ENCODE data around the gene MELK.

MELK gene

GRCh38 chr9:36664806-36665205 lies 92.1 kb downstream of the MELK start:
- no peaks in the 10 kb centered on the region for H3K4me1 Mint-ChIP-seq
- no peak overlapping the region for H3K4me3 Mint-ChIP-seq
- H3K27ac Mint-ChIP-seq, result no peak overlapping the region
- no peak for TF ChIP-seq CTCF (IDR thresholded peaks at IDR 0.05; ENCODE audit: unreplicated experiment in 3 of 3)
- peaks cover 19% of the 10 kb centered on the region for H3K36me3 Mint-ChIP-seq (ENCODE audit: low read depth)
- no peaks in the 10 kb centered on the region for H3K27me3 Mint-ChIP-seq (ENCODE audit: low read depth)
- H3K9me3 Mint-ChIP-seq, result peaks cover 4% of the 10 kb centered on the region

DNA sequence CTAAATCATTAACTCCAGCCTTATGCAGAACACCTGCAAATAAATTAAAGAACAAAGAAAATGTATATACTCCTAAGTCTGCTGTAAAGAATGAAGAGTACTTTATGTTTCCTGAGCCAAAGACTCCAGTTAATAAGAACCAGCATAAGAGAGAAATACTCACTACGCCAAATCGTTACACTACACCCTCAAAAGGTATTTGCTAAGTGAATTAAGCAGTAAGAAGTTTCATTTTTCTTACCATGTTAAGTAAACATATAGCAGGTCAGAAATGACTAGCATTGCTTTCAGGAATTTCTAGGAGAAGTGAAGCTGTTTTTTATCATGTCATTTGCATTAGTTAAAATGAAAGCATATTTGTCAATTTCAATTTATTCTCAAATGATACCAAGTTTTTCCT lies 92.7 kb downstream of the MELK start:
- Mint-ChIP-seq H3K27me3 (ENCODE audit: low read depth) (no peaks in the 10 kb centered on the region), H3K4me1 (no peaks in the 10 kb centered on the region), H3K4me3 (no peak overlapping the region), H3K9me3 (peaks cover 4% of the 10 kb centered on the region), H3K27ac (no peak overlapping the region), H3K36me3 (ENCODE audit: low read depth) (peaks cover 19% of the 10 kb centered on the region)
- no peak for TF ChIP-seq CTCF (IDR thresholded peaks at IDR 0.05; ENCODE audit: unreplicated experiment in 3 of 3)

DNA sequence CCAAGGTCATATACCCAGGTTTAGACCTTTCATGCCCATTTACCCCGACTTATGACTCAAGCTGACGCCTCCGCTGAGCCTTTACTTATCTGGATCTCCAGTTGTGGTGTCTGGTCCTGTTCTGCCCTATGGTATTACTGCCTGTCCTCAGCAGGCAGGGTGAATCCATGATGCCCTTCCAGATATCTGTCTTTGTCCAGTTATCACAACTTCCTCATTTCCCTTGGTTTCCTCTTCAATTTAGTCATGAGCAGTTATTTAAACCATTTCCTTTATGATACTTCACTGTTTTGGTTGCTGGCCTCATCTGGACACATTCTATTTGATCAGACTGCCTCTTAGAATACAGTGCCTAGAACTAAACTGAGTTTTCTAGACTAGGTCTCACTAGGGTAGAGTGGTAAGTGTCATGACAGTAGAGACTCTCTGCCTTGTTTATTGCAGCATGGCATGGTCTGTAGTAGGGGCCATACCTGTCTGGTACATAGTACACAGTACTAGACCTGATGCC lies 93.3 kb downstream of the MELK start:
- Mint-ChIP-seq H3K27me3 (ENCODE audit: low read depth) (no peaks in the 10 kb centered on the region), H3K27ac (no peak overlapping the region), H3K4me1 (no peaks in the 10 kb centered on the region)

GRCh38 chr9:36671561-36671960 lies 98.9 kb downstream of the MELK start:
- H3K4me3 Mint-ChIP-seq, result no peak overlapping the region
- H3K27me3 Mint-ChIP-seq (ENCODE audit: low read depth), result no peaks in the 10 kb centered on the region
- no peak overlapping the region for H3K27ac Mint-ChIP-seq
- H3K4me1 Mint-ChIP-seq, result no peaks in the 10 kb centered on the region
- no peak for TF ChIP-seq CTCF (IDR thresholded peaks at IDR 0.05; ENCODE audit: unreplicated experiment in 3 of 3)
- no peaks in the 10 kb centered on the region for H3K9me3 Mint-ChIP-seq
- peaks cover 24% of the 10 kb centered on the region for H3K36me3 Mint-ChIP-seq (ENCODE audit: low read depth)

More for the DNA sequence above, 93.3 kb downstream of the MELK start:
- no peak for TF ChIP-seq CTCF (IDR thresholded peaks at IDR 0.05; ENCODE audit: unreplicated experiment in 3 of 3)
- H3K4me3 Mint-ChIP-seq, result no peak overlapping the region
- H3K9me3 Mint-ChIP-seq, result peaks cover 4% of the 10 kb centered on the region
- H3K36me3 Mint-ChIP-seq (ENCODE audit: low read depth), result peaks cover 16% of the 10 kb centered on the region

DNA sequence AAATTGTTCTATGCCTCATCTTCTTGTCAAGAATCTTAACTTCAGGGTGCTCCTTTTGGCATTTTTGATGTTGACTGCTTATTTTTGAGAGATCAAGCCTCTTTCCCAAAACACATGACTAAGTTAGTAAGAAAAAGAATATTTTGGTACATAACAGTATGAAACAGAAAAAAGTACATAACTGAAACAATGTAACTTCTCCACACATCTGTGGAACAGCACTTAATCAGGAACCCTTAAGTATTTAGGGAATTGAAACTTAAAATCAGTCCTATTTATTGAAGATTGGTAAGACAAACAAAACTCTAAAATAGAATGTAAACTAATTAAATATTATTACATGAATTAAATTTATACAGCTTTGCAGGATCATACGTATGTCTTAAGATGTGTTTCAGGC lies 103.4 kb downstream of the MELK start:
- Mint-ChIP-seq H3K9me3 (no peaks in the 10 kb centered on the region), H3K4me3 (no peak overlapping the region), H3K36me3 (ENCODE audit: low read depth) (peaks cover 52% of the 10 kb centered on the region), H3K27ac (no peak overlapping the region), H3K4me1 (no peaks in the 10 kb centered on the region), H3K27me3 (ENCODE audit: low read depth) (no peaks in the 10 kb centered on the region)
- TF ChIP-seq CTCF (IDR thresholded peaks at IDR 0.05; ENCODE audit: unreplicated experiment in 3 of 3), result no peak

GRCh38 chr9:36676778-36677485 lies 104.2 kb downstream of the MELK start:
- Mint-ChIP-seq H3K36me3 (ENCODE audit: low read depth) (peaks cover 46% of the 10 kb centered on the region), H3K27ac (no peak overlapping the region), H3K4me3 (no peak overlapping the region), H3K27me3 (ENCODE audit: low read depth) (no peaks in the 10 kb centered on the region), H3K4me1 (no peaks in the 10 kb centered on the region), H3K9me3 (peaks cover 2% of the 10 kb centered on the region)
- no peak for TF ChIP-seq CTCF (IDR thresholded peaks at IDR 0.05; ENCODE audit: unreplicated experiment in 3 of 3)

Measured in nephron (organoid).